GM23248 (cell line): ENCODE measurements around the gene PGBD5.

Source experiments
- EZH2 ChIP-seq: fragments of 200-600 bp; sonication (generic); IDR thresholded peaks from 2 replicates; pipeline ENCODE4 v1.6.1; 2018; ENCODE audit warnings: antibody characterized with exemption, mild to moderate bottlenecking; ENCODE audit not compliant: insufficient read depth, poor library complexity, severe bottlenecking
- EZH2phosphoT487 ChIP-seq: fragments of 200-600 bp; sonication (generic); IDR thresholded peaks from 2 replicates; pipeline ENCODE4 v1.6.1; 2018; ENCODE audit warnings: antibody characterized with exemption, moderate library complexity, mild to moderate bottlenecking, low read depth; ENCODE audit not compliant: insufficient read depth

DNA sequence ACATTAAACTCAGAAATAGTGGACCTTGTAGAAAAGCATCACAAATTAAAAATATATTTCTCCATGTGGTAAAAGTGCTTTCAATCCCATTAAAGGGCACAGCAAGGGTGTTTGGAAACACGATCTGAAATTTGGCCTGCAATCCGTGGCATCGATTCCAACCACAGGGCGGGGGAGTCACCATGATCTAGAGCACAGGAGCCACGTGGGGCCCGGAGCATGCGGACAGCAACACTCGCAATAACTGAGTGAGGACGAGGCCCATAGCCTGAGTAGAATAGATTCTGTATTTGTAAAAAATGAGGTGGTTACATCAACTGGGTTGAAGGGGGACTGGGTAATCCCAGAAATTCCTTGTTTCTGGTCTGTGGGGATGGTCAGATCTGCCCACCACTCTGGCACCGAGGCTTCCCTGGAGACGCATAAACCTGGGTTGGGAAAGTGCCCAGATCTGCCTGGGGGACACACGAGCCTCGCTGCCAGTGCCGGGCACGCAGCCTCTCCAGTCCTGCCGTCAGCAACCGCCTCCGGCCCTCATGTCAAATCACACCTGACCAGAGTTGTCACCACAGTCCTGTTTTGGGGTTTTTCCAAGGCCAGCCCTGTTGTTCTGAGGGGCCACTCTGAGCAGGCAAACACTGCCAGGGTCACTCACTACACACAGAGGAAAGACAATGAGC, 104.3 kb downstream of the PGBD5 start:
- TF ChIP-seq EZH2phosphoT487 (no peak), EZH2 (no peak)
